Measurements from ENCODE around the gene CHURC1.
A peak's percentile ranks its signal among the peaks of the same experiment; 100 is the strongest.

DNA sequence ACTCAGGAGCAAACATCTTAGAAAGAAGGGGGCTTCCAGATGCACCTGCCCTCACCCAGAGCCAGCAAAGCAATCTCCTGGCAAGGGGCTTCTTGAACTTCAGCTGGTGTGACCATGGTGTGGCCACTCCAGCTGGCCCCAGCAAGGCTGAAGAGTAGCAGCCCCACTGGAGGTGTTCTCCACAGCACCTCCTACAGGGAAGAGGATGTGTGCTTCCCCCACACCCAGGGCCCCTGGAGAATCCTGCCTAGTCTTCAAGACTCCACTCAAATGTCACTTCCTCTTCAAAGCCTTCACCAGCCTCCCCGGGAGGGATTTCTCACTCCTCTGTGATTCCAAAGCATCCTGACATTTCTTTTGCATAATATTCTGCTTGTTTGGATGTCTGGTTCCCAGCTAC, 49.4 kb downstream of the CHURC1 start:
- TF ChIP-seq, protein P1, sequence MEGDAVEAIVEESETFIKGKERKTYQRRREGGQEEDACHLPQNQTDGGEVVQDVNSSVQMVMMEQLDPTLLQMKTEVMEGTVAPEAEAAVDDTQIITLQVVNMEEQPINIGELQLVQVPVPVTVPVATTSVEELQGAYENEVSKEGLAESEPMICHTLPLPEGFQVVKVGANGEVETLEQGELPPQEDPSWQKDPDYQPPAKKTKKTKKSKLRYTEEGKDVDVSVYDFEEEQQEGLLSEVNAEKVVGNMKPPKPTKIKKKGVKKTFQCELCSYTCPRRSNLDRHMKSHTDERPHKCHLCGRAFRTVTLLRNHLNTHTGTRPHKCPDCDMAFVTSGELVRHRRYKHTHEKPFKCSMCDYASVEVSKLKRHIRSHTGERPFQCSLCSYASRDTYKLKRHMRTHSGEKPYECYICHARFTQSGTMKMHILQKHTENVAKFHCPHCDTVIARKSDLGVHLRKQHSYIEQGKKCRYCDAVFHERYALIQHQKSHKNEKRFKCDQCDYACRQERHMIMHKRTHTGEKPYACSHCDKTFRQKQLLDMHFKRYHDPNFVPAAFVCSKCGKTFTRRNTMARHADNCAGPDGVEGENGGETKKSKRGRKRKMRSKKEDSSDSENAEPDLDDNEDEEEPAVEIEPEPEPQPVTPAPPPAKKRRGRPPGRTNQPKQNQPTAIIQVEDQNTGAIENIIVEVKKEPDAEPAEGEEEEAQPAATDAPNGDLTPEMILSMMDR (optimal IDR thresholded peaks at IDR 0.05 in 1 of 3, IDR thresholded peaks at IDR 0.05 in 1 of 3, conservative IDR thresholded peaks at IDR 0.05 in 1 of 3; ENCODE audit: extremely low read depth in 1 of 3, insufficient read depth in 2 of 3, low read length in 3 of 3) = peak in 1 of 3 experiments; percentile 18
- TF ChIP-seq EZH2 (IDR thresholded peaks at IDR 0.05; ENCODE audit: low read length) = no peak

Measured in keratinocyte (primary cell).